Mesenchymal stem cell (in vitro differentiated cells and primary cell): ENCODE data around the gene GGCX.
"Not testable (repeated sequence)": the region's sequence is repeated elsewhere in the genome, so short reads cannot be mapped to it uniquely, and the experiment has no call there.

Source experiments
- DNase-seq: peaks from one replicate; pipeline ENCODE4 v3.0.0-alpha.2; 2013
- H2AFZ ChIP-seq: one replicate; pipeline ENCODE4 v1.6.1; 2013; ENCODE audit warnings: low read depth, mild to moderate bottlenecking, control low read depth, inconsistent platforms, low read length, moderate library complexity
- H2AK5ac ChIP-seq: 2 replicates; pipeline ENCODE4 v1.6.1; 2013; ENCODE audit warnings: low read length, moderate library complexity, mild to moderate bottlenecking, inconsistent platforms; ENCODE audit not compliant: severe bottlenecking
- H2BK120ac ChIP-seq: one replicate; pipeline ENCODE4 v1.6.1; 2013; ENCODE audit warnings: low read depth, mild to moderate bottlenecking, inconsistent platforms, low read length, moderate library complexity
- H2BK12ac ChIP-seq, 2 experiments: one replicate each; pipeline ENCODE4 v1.6.1; 2013; ENCODE audit warnings: inconsistent platforms in 2 of 2, low read length in 2 of 2, mild to moderate bottlenecking in 2 of 2, moderate library complexity in 2 of 2, control low read depth in 1 of 2
- H2BK15ac ChIP-seq: one replicate; pipeline ENCODE4 v1.6.1; 2013; ENCODE audit warnings: mild to moderate bottlenecking, low read depth, inconsistent platforms; ENCODE audit not compliant: poor library complexity, severe bottlenecking
- H2BK5ac ChIP-seq: 2 replicates; pipeline ENCODE4 v1.6.1; 2013; ENCODE audit warnings: low read depth, mild to moderate bottlenecking, low read length, control low read depth, inconsistent platforms; ENCODE audit not compliant: poor library complexity, severe bottlenecking
- H3K14ac ChIP-seq, 2 experiments: one replicate each; pipeline ENCODE4 v1.6.1; 2013; ENCODE audit warnings: inconsistent platforms in 2 of 2, low read length in 2 of 2, control low read depth in 1 of 2, mild to moderate bottlenecking in 1 of 2, moderate library complexity in 1 of 2
- H3K18ac ChIP-seq, 2 experiments: one replicate each; pipeline ENCODE4 v1.6.1; 2013; ENCODE audit warnings: inconsistent platforms in 2 of 2, low read length in 2 of 2, control low read depth in 1 of 2, low read depth in 1 of 2, mild to moderate bottlenecking in 1 of 2
- H3K23ac ChIP-seq, 2 experiments: one replicate each; pipeline ENCODE4 v1.6.1; 2013; ENCODE audit warnings: inconsistent platforms in 2 of 2, low read length in 2 of 2, mild to moderate bottlenecking in 2 of 2, moderate library complexity in 2 of 2, control low read depth in 1 of 2
- H3K27ac ChIP-seq: 2 replicates; pipeline ENCODE4 v1.5.1; 2013; ENCODE audit warnings: mild to moderate bottlenecking, moderate library complexity, low read length, control low read depth, inconsistent platforms; ENCODE audit not compliant: poor library complexity, severe bottlenecking
- H3K27me3 ChIP-seq, 2 experiments: 2 replicates each; pipeline versions ENCODE4 v1.6.1 to v1.7.0; 2013; ENCODE audit warnings: low read length in 2 of 2, mild to moderate bottlenecking in 2 of 2, moderate library complexity in 2 of 2, control low read depth in 1 of 2, inconsistent platforms in 1 of 2; ENCODE audit not compliant: control insufficient read depth in 1 of 2, insufficient read depth in 1 of 2
- H3K36me3 ChIP-seq, 2 experiments: 2 replicates each; pipeline versions ENCODE4 v1.6.1 to v1.7.0; 2013; ENCODE audit warnings: low read length in 2 of 2, control low read depth in 1 of 2, inconsistent platforms in 1 of 2, low read depth in 1 of 2, mild to moderate bottlenecking in 1 of 2; ENCODE audit not compliant: insufficient read depth in 2 of 2, control insufficient read depth in 1 of 2
- H3K4ac ChIP-seq, 2 experiments: one replicate each; pipeline ENCODE4 v1.6.1; 2013; ENCODE audit warnings: inconsistent platforms in 2 of 2, low read length in 2 of 2, mild to moderate bottlenecking in 2 of 2, moderate library complexity in 2 of 2, control low read depth in 1 of 2, low read depth in 1 of 2
- H3K4me1 ChIP-seq: 2 replicates; pipeline ENCODE4 v1.6.1; 2013; ENCODE audit warnings: low read depth, low read length, control low read depth; ENCODE audit not compliant: control insufficient read depth, insufficient read depth
- H3K4me2 ChIP-seq: 2 replicates; pipeline ENCODE4 v1.6.1; 2013; ENCODE audit warnings: low read length, mild to moderate bottlenecking, inconsistent platforms; ENCODE audit not compliant: poor library complexity, severe bottlenecking
- H3K4me3 ChIP-seq, 2 experiments: 2 replicates each; pipeline versions ENCODE4 v1.5.1 to v1.7.0; 2013; ENCODE audit warnings: low read length in 2 of 2, mild to moderate bottlenecking in 2 of 2, control low read depth in 1 of 2, low read depth in 1 of 2; ENCODE audit not compliant: insufficient read depth in 1 of 2
- H3K79me1 ChIP-seq: replicated peaks from 2 replicates; pipeline ENCODE4 v1.6.1; 2013; ENCODE audit warnings: mild to moderate bottlenecking, control low read depth, low read length, inconsistent platforms; ENCODE audit not compliant: poor library complexity, severe bottlenecking
- H3K9ac ChIP-seq: 2 replicates; pipeline ENCODE4 v1.7.0; 2013; ENCODE audit warnings: mild to moderate bottlenecking, low read length, moderate library complexity
- H3K9me3 ChIP-seq: 2 replicates; pipeline ENCODE4 v1.7.0; 2013; ENCODE audit warnings: mild to moderate bottlenecking, low read length; ENCODE audit not compliant: control insufficient read depth
- H4K8ac ChIP-seq: one replicate; pipeline ENCODE4 v1.6.1; 2013; ENCODE audit warnings: inconsistent platforms, mild to moderate bottlenecking, low read length, moderate library complexity
- H4K91ac ChIP-seq: one replicate; pipeline ENCODE4 v1.6.1; 2013; ENCODE audit warnings: mild to moderate bottlenecking, low read length, inconsistent platforms
- WGBS: methylation state at CpG from one replicate; pipeline ENCODE4 v1.1.7; 2013; ENCODE audit warnings: mixed read lengths; 5-methylcytosine and 5-hydroxymethylcytosine counted together

Gene GGCX

GRCh38 chr2:85605406-85606115 is 44.3 kb upstream of the GGCX start:
- Histone ChIP-seq H3K27ac (peak overlapping the region; percentile 76), H3K4ac (no peak overlapping the region), H3K9ac (peak overlapping the region; percentile 2), H3K18ac (no peak overlapping the region), H3K79me1 (peaks cover 22% of the 10 kb centered on the region), H2BK120ac (no peak overlapping the region), H2BK12ac (no peak overlapping the region), H4K91ac (no peak overlapping the region), H3K4me2 (no peak overlapping the region), H3K4me3 (peak overlapping the region in 1 of 2 experiments; percentile 2), H2AFZ (no peak overlapping the region), H3K36me3 (peaks cover 23 to 45% of the 10 kb centered on the region in 2 experiments), H3K23ac (no peak overlapping the region), H3K4me1 (peaks cover 30% of the 10 kb centered on the region), H3K27me3 (no peaks in the 10 kb centered on the region), H2AK5ac (peak overlapping the region; percentile 33), H4K8ac (no peak overlapping the region), H3K9me3 (no peaks in the 10 kb centered on the region), H2BK15ac (no peak overlapping the region), H3K14ac (no peak overlapping the region), H2BK5ac (no peak overlapping the region)
- WGBS = 16% methylated on average over 4 of the region's 4 CpGs
- DNase-seq = peak; percentile 84

- H3K14ac ChIP-seq = no peak overlapping the region
- H3K4ac ChIP-seq = no peak overlapping the region
- peaks cover 27 to 49% of the 10 kb centered on the region in 2 experiments for H3K36me3 ChIP-seq
- no peak for DNase-seq
- H4K8ac ChIP-seq = no peak overlapping the region
- peak overlapping the region; percentile 55 for H2AK5ac ChIP-seq
- no peak overlapping the region for H2BK120ac ChIP-seq
- H3K9me3 ChIP-seq = no peaks in the 10 kb centered on the region
- peaks cover 22% of the 10 kb centered on the region for H3K79me1 ChIP-seq
- no peak overlapping the region for H3K27ac ChIP-seq
- no peak overlapping the region for H2AFZ ChIP-seq
- H2BK12ac ChIP-seq = no peak overlapping the region
- H3K18ac ChIP-seq = no peak overlapping the region
- 100% methylated on average over 4 of the region's 6 CpGs for WGBS
- H3K23ac ChIP-seq = no peak overlapping the region
- peak overlapping the region in 1 of 2 experiments; percentile 10 for H3K4me3 ChIP-seq
- no peak overlapping the region for H2BK5ac ChIP-seq
- peak overlapping the region; percentile 2 for H3K9ac ChIP-seq
- H2BK15ac ChIP-seq = no peak overlapping the region
- H3K4me2 ChIP-seq = no peak overlapping the region
- no peak overlapping the region for H4K91ac ChIP-seq
- no peaks in the 10 kb centered on the region for H3K27me3 ChIP-seq
- H3K4me1 ChIP-seq = peaks cover 27% of the 10 kb centered on the region
Observed at GRCh38 chr2:85604568-85605339, 43.5 kb upstream of the GGCX start.

DNA sequence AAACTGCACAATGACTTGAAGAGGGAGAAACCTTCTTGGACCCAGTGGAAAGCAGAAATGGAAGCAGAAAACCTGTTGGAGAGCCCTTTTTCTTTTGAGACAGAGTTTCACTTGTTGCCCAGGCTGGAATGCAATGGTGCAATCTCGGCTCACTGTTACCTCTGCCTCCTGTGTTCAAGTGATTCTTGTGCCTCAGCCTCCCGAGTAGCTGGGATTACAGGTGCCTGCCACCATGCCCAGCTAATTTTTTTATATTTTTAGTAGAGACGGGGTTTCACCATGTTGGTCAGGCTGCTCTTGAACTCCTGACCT is 42.8 kb upstream of the GGCX start:
- not testable (repeated sequence) for H2BK120ac ChIP-seq, H2BK12ac ChIP-seq, H3K9ac ChIP-seq, H3K27me3 ChIP-seq, H2BK5ac ChIP-seq, H2AFZ ChIP-seq, H2BK15ac ChIP-seq, H4K91ac ChIP-seq, DNase-seq, H3K18ac ChIP-seq, H3K4me2 ChIP-seq, H3K27ac ChIP-seq, H4K8ac ChIP-seq, H3K23ac ChIP-seq, H3K9me3 ChIP-seq, H2AK5ac ChIP-seq, H3K14ac ChIP-seq, H3K4ac ChIP-seq
- H3K79me1 ChIP-seq = peaks cover 21% of the 10 kb centered on the region
- H3K36me3 ChIP-seq = peaks cover 28 to 52% of the 10 kb centered on the region in 2 experiments
- peak overlapping the region in 1 of 2 experiments; percentile 99 for H3K4me3 ChIP-seq
- 97% methylated on average over 3 of the region's 3 CpGs for WGBS
- peaks cover 27% of the 10 kb centered on the region for H3K4me1 ChIP-seq
